NCI-H146 treated with DMSO at 0.1 percent for 48 hours (cell line): Measurements from ENCODE around the gene TEX2.

Experiments used
- DNase-seq: peaks from one replicate; lab custom pipeline; 2025; ENCODE audit not compliant: unreplicated experiment; lab: John Stamatoyannopoulos, UW

The TEX2 gene

GRCh38 chr17:64148017-64148631, 114.9 kb downstream of the TEX2 start:
- no peak for DNase-seq

DNA sequence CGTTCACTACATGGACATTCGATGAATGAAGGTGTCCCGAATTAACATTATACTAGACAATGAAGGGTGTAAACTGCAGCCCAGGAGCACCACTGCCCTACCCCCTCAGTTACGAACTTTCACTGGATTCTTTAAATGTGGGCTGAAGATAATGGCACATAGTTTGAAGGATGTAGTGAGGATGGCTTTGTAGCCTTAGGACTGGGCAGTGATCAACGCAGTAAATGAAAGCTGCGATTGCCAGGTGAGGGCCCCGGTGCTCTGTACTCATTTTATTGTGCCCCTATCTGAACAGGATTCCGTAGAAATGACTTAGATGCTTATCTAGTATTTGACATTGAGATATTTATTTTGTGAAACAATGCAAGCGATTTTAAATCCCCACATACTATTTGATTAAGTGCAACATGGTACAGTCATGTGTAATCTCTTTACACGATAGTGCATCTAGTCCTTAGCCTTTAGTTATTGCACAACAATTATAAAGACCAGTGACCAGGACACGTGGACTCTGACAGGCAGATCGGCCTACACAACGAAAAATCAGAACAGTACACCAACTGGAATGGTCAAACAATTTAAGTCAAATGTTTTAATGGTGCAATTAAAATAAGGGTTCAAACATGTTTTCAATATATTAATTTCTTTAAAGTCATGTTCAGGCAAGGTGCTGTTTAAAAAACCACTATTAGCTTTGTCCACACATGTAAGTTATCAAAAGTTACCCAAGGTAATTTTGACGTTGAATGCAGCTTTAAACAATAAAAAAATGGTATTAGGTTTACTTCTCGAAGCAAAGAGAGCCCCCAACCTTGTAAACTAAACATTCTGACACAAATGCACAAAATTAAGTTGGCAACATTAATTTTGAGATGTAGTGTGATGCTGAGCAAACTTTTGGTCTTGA, 115.7 kb downstream of the TEX2 start:
- DNase-seq = peak; percentile 31

GRCh38 chr17:64146418-64147109, 116.5 kb downstream of the TEX2 start:
- peak; percentile 59 for DNase-seq

DNA sequence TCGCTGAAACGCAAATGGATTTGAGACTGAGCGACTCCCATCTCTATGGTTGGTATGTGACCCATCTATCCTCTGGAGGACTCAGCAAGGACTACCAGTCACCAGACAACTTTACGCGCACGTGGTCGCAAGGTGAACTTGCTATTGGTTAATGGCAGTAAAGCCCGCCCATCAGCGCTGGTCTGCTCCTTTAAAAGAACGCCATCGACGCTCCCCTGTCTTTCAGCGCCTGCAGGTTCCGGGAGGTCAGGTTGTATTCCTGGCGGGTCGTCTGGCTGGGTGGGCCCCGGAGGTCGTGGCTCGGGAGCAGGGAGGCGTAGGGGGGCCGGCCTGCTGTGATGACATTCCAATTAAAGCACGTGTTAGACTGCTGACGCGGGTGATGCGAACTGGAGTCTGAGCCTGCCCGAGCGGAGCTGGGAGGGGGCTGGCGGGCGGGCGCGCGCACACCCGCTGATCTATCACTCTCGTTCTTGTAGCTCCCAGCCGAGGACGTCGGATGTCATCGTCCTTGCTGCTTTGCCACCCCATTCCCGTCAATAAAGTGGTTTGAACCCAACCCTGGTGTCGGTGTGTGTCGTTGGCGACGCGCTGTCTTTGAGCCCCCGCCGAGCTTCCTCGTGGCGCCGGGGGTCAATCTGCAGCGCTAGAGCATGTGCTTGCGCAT, 117.2 kb downstream of the TEX2 start:
- DNase-seq = peak; percentile 98

- no peak for DNase-seq
These were observed 117.7 kb downstream of the TEX2 start for GRCh38 chr17:64145375-64145750.

- DNase-seq = no peak
These were observed 123.5 kb downstream of the TEX2 start for GRCh38 chr17:64139542-64139941.

DNA sequence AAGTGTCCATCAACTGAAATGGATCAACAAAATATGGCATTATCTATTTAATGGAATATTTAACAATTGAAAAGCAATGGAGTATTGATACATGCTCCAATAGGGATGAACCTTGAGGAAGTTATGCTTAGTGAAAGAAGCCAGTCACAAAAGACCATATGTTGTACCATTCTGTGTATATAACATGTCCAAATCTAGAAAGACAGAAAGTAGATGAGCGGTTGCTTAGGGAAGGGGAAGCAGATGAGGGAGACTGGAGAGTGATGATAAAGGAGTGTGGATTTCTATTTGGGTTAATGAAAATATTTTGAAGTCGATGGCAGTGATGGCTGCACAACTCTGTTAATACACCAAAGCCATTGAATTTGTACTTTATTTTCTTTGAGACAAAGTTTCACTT, 124.6 kb downstream of the TEX2 start:
- DNase-seq = no peak

GRCh38 chr17:64135000-64135399, 128.1 kb downstream of the TEX2 start:
- no peak for DNase-seq

GRCh38 chr17:64134216-64134970, 128.7 kb downstream of the TEX2 start:
- no peak for DNase-seq

DNA sequence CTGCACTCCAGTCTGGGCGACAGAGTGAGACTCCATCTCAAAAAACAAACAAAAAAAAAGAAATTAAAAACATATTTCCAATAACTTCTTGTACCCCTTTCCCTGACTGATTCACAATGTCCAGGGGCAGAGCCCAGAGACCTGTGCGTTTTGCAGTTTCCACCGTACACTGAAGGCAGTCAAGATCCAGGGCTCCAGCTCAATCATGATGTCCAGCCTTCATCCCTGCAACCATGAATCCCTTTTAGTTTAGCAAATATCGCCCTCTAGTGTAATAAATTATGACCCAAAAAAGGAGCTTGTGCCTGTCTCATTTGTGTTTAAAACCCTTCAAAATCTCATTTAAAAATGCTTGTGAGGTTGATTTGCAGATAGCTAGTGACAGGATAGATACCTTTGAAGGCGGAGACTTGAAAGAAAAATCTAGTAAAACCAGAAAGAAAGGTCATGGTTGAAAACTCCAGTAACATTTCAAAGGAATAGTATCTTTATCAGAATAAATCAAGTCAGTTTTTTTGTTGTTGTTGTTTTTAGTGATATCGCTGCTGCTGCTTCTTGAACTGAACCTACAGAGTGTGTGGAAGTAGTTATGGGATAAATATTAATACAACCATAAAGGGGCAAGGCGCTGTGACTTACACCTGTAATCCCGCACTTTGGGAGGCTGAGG, 129.4 kb downstream of the TEX2 start:
- DNase-seq = peak; percentile 68

DNA sequence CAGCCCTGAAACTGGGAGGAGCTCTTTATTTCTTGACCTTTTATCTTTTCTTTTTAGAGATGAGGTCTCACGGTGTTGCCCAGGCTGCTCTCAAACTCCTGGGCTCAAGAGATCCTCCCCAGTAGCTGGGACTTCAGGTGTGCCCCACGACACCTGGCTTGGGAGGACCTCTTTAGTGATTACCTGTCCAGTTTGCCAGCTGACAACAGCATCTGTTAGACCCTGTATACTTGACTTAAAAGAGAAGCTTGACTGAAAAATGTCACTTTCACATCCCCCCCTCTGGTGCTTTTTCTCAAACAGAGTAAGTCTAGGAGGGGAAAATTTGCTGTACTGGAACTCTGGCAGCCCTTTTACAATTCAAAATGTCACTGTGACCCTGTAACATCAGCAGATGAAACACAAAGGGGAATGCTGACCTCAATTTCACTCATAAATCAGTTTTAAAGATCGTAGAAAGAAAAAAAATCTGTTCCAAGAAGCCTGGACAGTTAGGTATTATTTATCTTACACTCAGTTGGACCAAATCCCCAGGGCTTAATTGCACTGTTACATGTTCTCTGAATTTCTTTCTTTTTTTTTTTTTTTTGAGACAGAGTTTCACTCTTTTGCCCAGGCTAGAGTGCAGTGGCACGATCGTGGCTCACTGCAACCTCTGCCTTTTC, 131.3 kb downstream of the TEX2 start:
- DNase-seq = no peak

DNA sequence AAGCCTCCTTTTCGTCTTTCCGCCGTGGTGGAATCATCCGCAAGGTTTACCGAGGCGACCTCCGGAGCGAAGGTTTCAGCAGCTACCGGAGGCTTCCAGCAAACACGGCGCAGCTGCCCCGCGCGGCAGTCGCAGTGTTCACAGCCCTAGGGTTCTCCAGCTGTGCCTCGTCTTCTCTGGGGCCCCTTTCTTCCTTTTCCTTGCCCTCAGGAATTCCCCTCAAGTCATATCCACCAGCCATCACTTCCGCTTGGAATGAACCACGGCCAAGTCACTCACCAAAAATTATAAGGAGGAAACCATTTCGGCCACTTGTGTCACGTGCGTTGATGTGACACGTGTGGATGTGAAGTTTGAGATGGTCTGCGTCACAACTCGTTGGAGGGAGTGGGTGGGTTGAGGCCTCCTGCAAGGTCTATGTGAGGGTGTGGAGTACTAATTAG, 132.5 kb downstream of the TEX2 start:
- no peak for DNase-seq

DNA sequence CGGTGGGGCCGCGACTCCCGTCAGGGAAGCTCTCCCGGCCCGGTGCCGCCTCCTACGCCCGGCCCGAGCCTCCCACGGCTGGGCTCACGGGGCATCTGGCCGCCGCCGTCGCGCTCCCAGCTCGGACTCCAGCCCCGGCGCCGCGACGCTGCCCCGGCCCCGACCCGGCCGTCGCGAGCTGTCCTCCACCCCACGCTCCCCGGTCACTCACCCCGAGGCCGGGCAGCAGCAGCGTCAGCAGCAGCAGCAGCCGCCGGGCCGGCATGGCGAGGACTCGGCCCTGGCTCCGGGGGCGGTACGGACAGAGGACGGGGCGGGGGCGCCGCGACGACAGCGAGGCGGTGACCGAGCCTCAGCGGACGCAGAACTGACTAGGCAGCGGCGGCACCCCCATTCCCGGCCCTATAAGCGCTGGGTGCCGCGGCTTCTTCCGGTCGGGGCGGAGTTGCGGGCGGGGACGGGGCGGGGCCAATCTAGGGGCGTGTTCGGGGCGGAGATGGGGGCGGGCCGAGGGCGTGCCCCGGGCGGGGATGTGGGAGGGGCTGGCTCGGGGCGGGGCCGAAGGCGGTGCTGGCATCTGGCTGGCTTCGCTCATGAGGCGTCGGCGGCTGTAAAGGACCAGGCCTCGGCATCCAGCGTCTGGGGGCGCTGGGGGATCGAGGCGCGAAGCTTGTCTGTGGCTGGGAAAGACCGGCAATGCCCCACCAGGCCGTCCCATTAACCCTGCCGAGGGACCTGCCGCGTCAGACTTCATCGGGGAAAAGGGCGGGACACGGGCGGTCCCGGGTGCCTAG, 133.1 kb downstream of the TEX2 start, which contains the start of gene ERN1:
ERN1 (minus strand) TSS at position 380 of the 794 bp plus-strand sequence; CDS start at position 265, 115 bp downstream.
- peak; percentile 90 for DNase-seq

DNA sequence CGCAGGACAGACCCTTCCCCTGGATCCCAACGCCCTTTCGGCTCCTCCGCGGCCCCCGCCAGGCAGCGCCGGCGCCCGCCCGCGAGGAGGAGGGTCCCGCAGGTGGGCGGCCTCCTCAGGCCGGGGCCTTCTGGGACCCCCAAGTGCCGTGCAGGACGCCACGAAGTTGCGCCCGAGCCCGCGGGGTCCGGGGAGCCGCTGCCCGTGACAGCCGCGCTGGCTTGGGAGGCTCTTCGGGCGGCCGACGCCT, 133.6 kb downstream of the TEX2 start:
- DNase-seq = no peak

- DNase-seq = no peak
These were observed 134.1 kb downstream of the TEX2 start for GRCh38 chr17:64128787-64129514.

DNA sequence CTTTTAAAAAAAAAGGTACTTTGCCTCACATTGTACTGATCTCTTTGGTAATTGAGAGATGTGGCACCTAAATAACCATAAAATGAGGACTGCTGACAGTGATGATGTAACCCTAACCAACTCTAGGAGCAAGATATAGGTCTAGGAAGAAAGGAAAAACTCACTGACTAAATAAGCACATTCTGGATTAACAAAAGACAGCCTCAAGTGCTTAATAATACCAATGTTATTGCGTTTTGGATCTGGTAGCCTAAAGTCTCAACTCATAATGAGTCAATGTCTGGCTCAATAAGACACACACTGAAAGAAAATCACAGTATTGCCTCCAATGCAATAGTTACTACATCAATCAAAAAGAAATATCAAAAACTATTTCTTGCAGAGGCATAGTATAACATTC, 136.1 kb downstream of the TEX2 start:
- DNase-seq = peak; percentile 5

DNA sequence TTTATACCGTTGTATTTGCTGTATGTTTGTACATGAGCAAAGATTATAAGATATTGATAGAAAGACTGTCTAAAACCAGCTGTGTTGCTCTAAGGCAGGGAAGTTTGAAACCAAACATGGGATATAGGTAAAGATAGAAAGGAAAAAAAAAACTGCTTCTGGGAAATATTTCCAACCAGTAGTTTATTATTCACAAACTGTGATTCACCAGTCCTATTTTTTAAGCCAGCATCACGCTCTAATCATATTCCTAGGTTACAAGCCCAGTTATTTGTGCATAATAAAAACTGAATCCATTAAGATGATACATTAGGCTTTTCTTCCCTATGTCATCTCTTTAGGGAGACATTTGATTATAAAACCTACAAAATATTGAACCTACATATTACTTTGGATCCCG, 137.1 kb downstream of the TEX2 start:
- no peak for DNase-seq

- DNase-seq = no peak
These were observed 138.5 kb downstream of the TEX2 start for GRCh38 chr17:64124609-64125008.
